Measurements from ENCODE around the gene ZDHHC5. TPM values are rescaled to one million over a fixed set of nuclear protein-coding genes. Genes with fewer than 3 reads are reported as not detected.
A peak's percentile ranks its signal among the peaks of the same experiment; 100 is the strongest.

The ZDHHC5 gene
- polyA plus RNA-seq, 1 donor: 46.4 TPM

- no peaks in the 10 kb centered on the region for H3K36me3 ChIP-seq (ENCODE audit: control insufficient read depth, insufficient read depth, low read length)
- peaks cover 45% of the 10 kb centered on the region for H3K4me1 ChIP-seq (ENCODE audit: control insufficient read depth, insufficient read depth, low read length)
- DNase-seq: no peak
- WGBS (ENCODE audit: insufficient coverage, low lambda C conversion rate): 91% methylated on average over 2 of the region's 3 CpGs
- H3K27me3 ChIP-seq (ENCODE audit: control insufficient read depth, insufficient read depth, low read length): peaks cover 35% of the 10 kb centered on the region
- no peak overlapping the region for H3K4me3 ChIP-seq (ENCODE audit: low read length)
- no peaks in the 10 kb centered on the region for H3K9me3 ChIP-seq (ENCODE audit: control insufficient read depth, low read depth, low read length)
- no peak overlapping the region for H3K27ac ChIP-seq (ENCODE audit: low read length)
Observed at GRCh38 chr11:57643802-57644201, 24.1 kb upstream of the ZDHHC5 start.

GRCh38 chr11:57644748-57645688 is 22.9 kb upstream of the ZDHHC5 start:
- peak; percentile 68 to 69 for DNase-seq
- Histone ChIP-seq H3K27ac (ENCODE audit: low read length) (no peak overlapping the region), H3K4me1 (ENCODE audit: control insufficient read depth, insufficient read depth, low read length) (peaks cover 41% of the 10 kb centered on the region), H3K27me3 (ENCODE audit: control insufficient read depth, insufficient read depth, low read length) (peaks cover 44% of the 10 kb centered on the region), H3K36me3 (ENCODE audit: control insufficient read depth, insufficient read depth, low read length) (no peaks in the 10 kb centered on the region), H3K9me3 (ENCODE audit: control insufficient read depth, low read depth, low read length) (no peaks in the 10 kb centered on the region), H3K4me3 (ENCODE audit: low read length) (no peak overlapping the region)
- WGBS (ENCODE audit: insufficient coverage, low lambda C conversion rate): no CpG with 5 or more reads among the region's 17 CpGs

- H3K27ac ChIP-seq (ENCODE audit: low read length): no peak overlapping the region
- H3K27me3 ChIP-seq (ENCODE audit: control insufficient read depth, insufficient read depth, low read length): peaks cover 51% of the 10 kb centered on the region
- DNase-seq: no peak
- peaks cover 37% of the 10 kb centered on the region for H3K4me1 ChIP-seq (ENCODE audit: control insufficient read depth, insufficient read depth, low read length)
- H3K9me3 ChIP-seq (ENCODE audit: control insufficient read depth, low read depth, low read length): no peaks in the 10 kb centered on the region
- no peaks in the 10 kb centered on the region for H3K36me3 ChIP-seq (ENCODE audit: control insufficient read depth, insufficient read depth, low read length)
- no CpG with 5 or more reads among the region's 5 CpGs for whole genome bisulfite sequencing (ENCODE audit: insufficient coverage, low lambda C conversion rate)
- H3K4me3 ChIP-seq (ENCODE audit: low read length): no peak overlapping the region
Observed at GRCh38 chr11:57645689-57646085, 22.2 kb upstream of the ZDHHC5 start.

GRCh38 chr11:57646194-57646798 is 21.6 kb upstream of the ZDHHC5 start:
- no peaks in the 10 kb centered on the region for H3K36me3 ChIP-seq (ENCODE audit: control insufficient read depth, insufficient read depth, low read length)
- H3K4me3 ChIP-seq (ENCODE audit: low read length): no peak overlapping the region
- H3K4me1 ChIP-seq (ENCODE audit: control insufficient read depth, insufficient read depth, low read length): peaks cover 35% of the 10 kb centered on the region
- DNase-seq: no peak
- no peak overlapping the region for H3K27ac ChIP-seq (ENCODE audit: low read length)
- WGBS (ENCODE audit: insufficient coverage, low lambda C conversion rate): no CpG with 5 or more reads among the region's 10 CpGs
- H3K27me3 ChIP-seq (ENCODE audit: control insufficient read depth, insufficient read depth, low read length): peaks cover 56% of the 10 kb centered on the region
- H3K9me3 ChIP-seq (ENCODE audit: control insufficient read depth, low read depth, low read length): no peaks in the 10 kb centered on the region

- no CpG with 5 or more reads among the region's 23 CpGs for WGBS (ENCODE audit: insufficient coverage, low lambda C conversion rate)
- DNase-seq: peak in 1 of 2 donors; percentile 43
- no peak overlapping the region for H3K4me3 ChIP-seq (ENCODE audit: low read length)
Observed at GRCh38 chr11:57646799-57647303, 21.1 kb upstream of the ZDHHC5 start.

GRCh38 chr11:57647372-57647771 is 20.5 kb upstream of the ZDHHC5 start:
- H3K27ac ChIP-seq (ENCODE audit: low read length): no peak overlapping the region
- peaks cover 66% of the 10 kb centered on the region for H3K27me3 ChIP-seq (ENCODE audit: control insufficient read depth, insufficient read depth, low read length)
- H3K9me3 ChIP-seq (ENCODE audit: control insufficient read depth, low read depth, low read length): no peaks in the 10 kb centered on the region
- no peak for DNase-seq
- no CpG with 5 or more reads among the region's 10 CpGs for WGBS (ENCODE audit: insufficient coverage, low lambda C conversion rate)
- no peak overlapping the region for H3K4me3 ChIP-seq (ENCODE audit: low read length)
- H3K36me3 ChIP-seq (ENCODE audit: control insufficient read depth, insufficient read depth, low read length): no peaks in the 10 kb centered on the region
- H3K4me1 ChIP-seq (ENCODE audit: control insufficient read depth, insufficient read depth, low read length): peaks cover 35% of the 10 kb centered on the region

More at GRCh38 chr11:57646799-57647303, 21.1 kb upstream of the ZDHHC5 start:
- no peaks in the 10 kb centered on the region for H3K9me3 ChIP-seq (ENCODE audit: control insufficient read depth, low read depth, low read length)
- no peaks in the 10 kb centered on the region for H3K36me3 ChIP-seq (ENCODE audit: control insufficient read depth, insufficient read depth, low read length)
- H3K27ac ChIP-seq (ENCODE audit: low read length): no peak overlapping the region
- H3K27me3 ChIP-seq (ENCODE audit: control insufficient read depth, insufficient read depth, low read length): peaks cover 62% of the 10 kb centered on the region
- peaks cover 35% of the 10 kb centered on the region for H3K4me1 ChIP-seq (ENCODE audit: control insufficient read depth, insufficient read depth, low read length)

GRCh38 chr11:57647960-57648800 is 19.7 kb upstream of the ZDHHC5 start:
- DNase-seq: peak in 1 of 2 donors; percentile 45
- Histone ChIP-seq H3K4me3 (ENCODE audit: low read length) (no peak overlapping the region), H3K27me3 (ENCODE audit: control insufficient read depth, insufficient read depth, low read length) (peaks cover 70% of the 10 kb centered on the region), H3K36me3 (ENCODE audit: control insufficient read depth, insufficient read depth, low read length) (no peaks in the 10 kb centered on the region), H3K9me3 (ENCODE audit: control insufficient read depth, low read depth, low read length) (no peaks in the 10 kb centered on the region), H3K27ac (ENCODE audit: low read length) (no peak overlapping the region), H3K4me1 (ENCODE audit: control insufficient read depth, insufficient read depth, low read length) (peaks cover 35% of the 10 kb centered on the region)
- WGBS (ENCODE audit: insufficient coverage, low lambda C conversion rate): no CpG with 5 or more reads among the region's 13 CpGs

- Histone ChIP-seq H3K27me3 (ENCODE audit: control insufficient read depth, insufficient read depth, low read length) (peaks cover 70% of the 10 kb centered on the region), H3K4me1 (ENCODE audit: control insufficient read depth, insufficient read depth, low read length) (peaks cover 35% of the 10 kb centered on the region), H3K4me3 (ENCODE audit: low read length) (peak overlapping the region; percentile 27), H3K27ac (ENCODE audit: low read length) (peak overlapping the region; percentile 10), H3K9me3 (ENCODE audit: control insufficient read depth, low read depth, low read length) (no peaks in the 10 kb centered on the region), H3K36me3 (ENCODE audit: control insufficient read depth, insufficient read depth, low read length) (no peaks in the 10 kb centered on the region)
- WGBS (ENCODE audit: insufficient coverage, low lambda C conversion rate): 0% methylated on average over 2 of the region's 23 CpGs
- DNase-seq: no peak
Observed at GRCh38 chr11:57648801-57649735, 18.8 kb upstream of the ZDHHC5 start.

Data from large intestine (tissue), 3 donors.